Limb (tissue), 2 donors: ENCODE data around the gene SVIL.
"Not testable (repeated sequence)": the region's sequence is repeated elsewhere in the genome, so short reads cannot be mapped to it uniquely, and the experiment has no call there.

Experiments
- DNase-seq, 2 donors: peaks; one replicate each; pipeline ENCODE4 v3.0.0-alpha.2; 2016; ENCODE audit errors: extremely low spot score in 2 of 2

SVIL gene

DNA sequence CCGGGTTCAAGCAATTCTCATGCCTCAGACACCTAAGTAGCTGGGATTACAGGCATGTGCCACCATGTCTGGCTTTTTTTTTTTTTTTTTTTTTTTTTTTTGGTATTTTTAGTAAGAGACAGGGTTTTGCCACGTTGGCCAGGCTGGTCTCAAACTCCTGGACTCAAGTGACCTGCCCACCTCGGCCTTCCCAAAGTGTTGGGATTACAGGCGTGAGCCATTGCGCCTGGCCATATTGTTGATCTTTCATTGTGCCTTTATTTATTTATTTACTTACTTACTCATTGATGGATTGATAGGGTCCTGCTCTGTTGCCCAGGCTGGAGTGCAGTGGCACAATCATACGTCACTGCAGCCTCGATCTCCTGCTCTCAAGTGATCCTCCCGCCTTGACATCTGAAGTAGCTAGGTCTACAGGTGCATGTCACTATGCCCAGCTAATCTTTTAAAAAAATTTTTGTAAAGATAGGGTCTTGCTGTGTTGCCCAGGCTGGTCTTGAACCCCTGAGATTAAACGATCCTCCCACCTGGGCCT is 30.4 kb downstream of the SVIL start:
- no peak for DNase-seq

GRCh38 chr10:29603223-29603896 is 31.4 kb downstream of the SVIL start:
- peak in 1 of 2 donors; percentile 20 for DNase-seq

DNA sequence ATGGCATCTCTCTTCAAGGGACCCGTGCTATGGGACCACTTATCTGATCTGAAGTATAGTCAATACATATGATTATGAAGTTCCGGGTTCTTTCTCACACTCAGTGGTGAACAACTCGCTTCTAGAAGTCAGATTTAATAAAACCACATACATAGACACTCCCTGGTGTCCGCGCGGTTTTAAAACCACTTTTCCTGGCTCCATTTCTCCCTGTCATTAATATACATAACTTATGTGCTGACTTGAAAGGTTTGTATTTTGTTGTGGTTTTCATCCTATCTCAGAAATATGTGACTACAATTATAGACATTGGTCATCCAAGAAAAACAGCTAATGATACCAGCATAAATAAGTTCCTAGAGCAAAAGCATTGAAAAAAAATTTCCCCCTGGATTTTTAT is 34.0 kb downstream of the SVIL start:
- peak in 1 of 2 donors; percentile 8 for DNase-seq

DNA sequence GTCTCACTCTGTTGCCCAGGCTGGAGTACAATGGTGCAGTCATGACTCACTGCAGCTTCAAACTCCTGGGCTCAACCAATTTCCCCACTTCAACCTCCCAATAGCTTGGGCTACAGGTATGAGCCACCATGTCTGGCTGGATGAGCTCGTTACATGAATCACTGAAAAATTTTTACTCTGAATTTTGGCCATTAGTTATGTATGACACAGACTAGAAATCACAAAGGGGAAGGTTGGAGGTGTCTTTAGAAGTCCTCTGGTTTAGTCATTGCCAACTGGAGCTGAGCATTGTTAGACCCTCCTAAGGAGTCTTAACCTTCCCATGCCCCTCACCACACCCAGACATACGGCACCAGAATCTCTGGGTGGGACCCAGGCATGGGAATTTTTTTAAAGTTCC is 34.7 kb downstream of the SVIL start:
- DNase-seq, result peak in 1 of 2 donors; percentile 0

DNA sequence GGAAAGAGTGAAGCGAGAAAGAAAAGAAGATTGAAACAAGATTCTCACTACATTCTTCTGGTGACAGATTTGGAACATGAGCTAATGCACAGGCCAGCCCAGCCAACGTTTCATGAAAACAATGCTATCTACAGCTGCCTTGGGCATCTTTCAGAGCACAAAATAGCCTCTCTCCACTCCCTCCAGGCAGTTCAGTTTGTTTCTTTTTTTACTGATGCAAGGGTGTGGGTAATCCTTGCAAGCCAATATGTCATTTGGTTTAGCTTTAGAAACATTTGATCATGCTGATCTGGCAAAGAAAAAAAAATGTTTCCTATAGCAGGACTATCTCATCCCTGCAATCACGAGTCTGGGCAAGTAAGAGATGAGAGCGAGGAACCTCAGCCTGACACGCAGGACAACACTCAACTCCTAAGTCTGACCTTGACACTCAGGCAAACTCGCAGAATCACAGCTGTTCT is 35.9 kb downstream of the SVIL start:
- DNase-seq, result peak in 1 of 2 donors; percentile 41

GRCh38 chr10:29596826-29597225 is 37.9 kb downstream of the SVIL start:
- DNase-seq, result no peak

DNA sequence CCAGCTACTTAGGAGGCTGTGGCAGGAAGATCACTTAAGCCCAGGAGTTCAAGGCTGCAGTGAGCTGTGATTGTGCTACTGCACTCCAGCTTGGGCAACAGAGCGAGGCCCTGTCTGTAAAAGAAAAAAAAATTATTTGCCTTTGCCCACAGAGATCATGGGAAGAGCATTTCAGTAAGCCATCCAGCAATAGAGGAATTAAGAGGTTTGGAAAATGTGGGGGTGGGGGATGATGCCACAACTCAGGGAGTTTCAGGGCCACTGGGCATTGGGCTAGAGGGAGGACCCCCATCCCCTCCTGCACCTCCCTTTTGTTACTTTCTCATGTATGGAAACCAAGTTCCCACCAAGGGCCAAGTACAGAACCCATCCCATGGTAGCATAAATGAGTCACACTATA is 38.4 kb downstream of the SVIL start:
- DNase-seq, result no peak

- DNase-seq, result no peak
These were observed 39.0 kb downstream of the SVIL start for GRCh38 chr10:29595636-29596225.

- no peak for DNase-seq
These were observed 39.6 kb downstream of the SVIL start for GRCh38 chr10:29595146-29595545.

DNA sequence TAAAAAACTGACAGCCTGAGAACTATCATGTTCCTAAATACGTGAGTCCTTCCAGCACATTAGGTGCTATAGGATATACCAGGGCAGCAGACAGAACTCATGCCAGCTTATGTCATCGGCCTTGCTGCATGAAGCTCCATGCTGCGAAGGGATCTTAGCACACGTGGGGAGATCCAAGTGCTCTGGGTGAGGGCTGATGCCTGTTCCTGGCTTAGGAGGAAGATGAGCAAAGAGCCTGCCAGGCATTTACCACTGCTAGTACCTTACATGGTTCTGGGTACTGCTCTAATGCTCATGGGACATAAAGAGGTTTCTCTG is 43.2 kb downstream of the SVIL start:
- DNase-seq, result no peak

GRCh38 chr10:29590915-29591650 is 43.7 kb downstream of the SVIL start:
- no peak for DNase-seq

DNA sequence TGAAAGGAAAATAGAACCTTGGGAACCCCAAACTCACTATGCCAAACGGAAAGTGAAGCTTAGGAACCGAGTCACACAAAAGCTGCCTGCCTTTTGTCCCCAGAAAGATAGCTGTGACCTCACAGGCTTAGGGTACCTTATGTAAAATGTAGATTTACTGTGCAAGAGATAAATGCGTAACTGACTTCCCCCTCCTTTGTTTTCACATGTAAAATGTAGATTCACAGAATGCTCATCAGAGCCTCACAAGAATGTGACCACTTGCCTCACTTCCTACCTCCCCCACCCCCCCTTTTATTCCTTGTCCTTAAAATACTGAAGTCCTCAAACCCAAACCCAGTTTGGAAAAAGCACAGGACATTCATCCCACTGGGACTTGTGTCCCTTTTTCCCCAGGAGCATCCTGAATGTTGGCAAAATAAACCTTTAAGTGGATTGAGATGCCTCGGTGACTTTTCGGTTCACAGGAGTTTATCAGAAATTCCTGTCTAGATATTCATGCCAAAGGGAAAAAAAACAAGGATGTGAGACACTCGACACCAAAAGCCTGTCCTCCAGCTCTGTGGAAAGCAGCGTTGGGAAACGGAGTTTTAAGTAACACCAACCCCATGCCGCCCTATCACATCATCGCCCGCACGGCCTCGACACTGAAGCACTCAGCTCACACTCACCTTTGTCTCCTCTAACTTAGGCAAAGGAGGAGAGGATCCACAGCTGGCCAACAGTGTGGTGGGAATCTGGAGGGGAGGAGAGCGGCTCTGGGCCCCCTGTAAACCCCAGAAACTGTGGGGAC is 45.9 kb downstream of the SVIL start:
- no peak for DNase-seq

- DNase-seq, result not testable (repeated sequence)
These were observed 46.8 kb downstream of the SVIL start for GRCh38 chr10:29587750-29588628.

GRCh38 chr10:29587102-29587749 is 47.5 kb downstream of the SVIL start:
- not testable (repeated sequence) for DNase-seq

- DNase-seq, result no peak
These were observed 48.3 kb downstream of the SVIL start for GRCh38 chr10:29586509-29586908.

DNA sequence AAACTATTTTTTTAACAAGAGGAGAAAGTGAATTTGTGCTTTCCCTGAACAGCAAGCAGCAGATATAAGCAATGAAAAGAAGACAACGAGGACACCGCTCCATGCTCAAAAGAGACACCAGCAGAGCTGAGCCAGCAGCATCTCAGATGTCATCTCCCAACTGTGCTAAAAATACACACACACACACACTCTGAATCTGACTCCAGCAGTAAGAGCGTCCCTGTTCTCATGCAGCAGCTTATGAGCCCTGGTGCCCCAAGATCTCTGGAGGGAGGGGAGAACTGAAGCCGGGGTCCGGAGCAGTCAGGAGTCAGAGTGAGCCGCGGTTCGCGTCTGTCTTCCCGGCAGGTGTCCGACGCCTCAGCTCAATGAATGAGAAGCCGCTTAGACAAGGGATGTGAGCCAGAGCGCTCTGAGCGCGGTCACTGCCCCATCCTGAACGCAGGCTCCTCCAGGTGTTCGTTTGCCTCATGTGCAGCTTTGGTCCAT is 49.2 kb downstream of the SVIL start:
- no peak for DNase-seq

DNA sequence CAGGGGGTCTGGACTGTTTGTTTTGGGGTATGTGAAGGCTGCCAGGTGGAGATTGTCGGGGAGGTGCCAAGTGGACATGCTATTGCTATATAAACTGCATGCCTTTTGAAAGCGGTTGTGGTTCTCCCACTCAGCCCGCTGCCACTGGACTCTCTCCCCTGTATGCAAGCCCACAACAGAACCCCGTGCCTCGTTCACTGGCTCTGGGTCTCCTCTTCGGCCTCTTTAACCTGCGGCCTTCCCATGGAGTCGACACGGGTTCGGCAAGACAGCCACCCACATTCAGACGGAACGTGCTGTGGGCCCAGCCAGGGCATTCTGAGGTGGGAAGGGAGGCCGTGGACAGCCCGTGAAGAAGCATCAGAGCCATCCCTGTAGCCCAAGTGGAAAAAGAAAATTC is 50.3 kb downstream of the SVIL start:
- DNase-seq, result no peak

GRCh38 chr10:29583674-29584073 is 51.1 kb downstream of the SVIL start:
- no peak for DNase-seq

DNA sequence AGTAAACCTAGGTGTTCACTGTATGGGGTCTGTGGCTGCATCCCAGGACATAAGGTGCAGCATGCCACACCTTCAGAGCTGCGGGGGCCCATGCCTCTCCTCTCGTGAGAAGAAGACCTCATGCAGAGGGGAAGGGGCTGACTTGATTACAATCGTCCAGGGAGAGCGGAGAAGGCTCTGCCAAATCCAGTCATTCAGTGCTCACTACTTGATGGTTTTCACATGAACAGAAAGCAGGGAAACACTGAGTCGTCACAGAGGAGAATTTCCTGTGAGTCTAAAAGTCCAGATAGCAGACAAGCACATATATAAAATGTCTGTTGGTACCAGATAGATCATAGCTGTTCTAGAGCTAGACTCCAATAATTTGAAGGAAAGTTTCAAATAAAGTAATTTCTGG is 52.0 kb downstream of the SVIL start:
- DNase-seq, result not testable (repeated sequence)

DNA sequence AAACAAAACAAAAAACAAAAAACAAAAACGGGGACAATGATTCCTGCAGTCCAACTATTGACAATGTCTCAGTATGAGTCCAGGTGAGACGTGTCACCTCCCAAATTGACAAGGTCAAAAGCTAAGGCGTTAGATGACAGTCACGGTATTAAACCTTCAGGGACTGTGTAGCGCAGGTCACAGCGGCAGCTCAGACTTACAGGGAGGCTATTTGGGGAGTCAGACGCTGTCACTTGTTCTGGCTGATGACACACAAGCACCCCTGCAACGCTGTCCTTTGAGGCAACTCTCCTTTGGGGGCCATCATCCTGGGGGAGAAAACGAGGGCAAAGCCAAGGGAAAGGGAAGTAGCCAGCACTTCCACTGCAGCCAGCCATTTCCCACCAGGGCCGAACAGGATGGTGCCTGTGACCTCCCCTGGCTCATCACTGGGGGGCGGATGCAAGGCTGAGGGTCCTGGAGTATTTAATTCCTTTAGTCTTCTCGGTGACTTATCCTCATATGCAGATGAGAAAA is 55.3 kb downstream of the SVIL start:
- DNase-seq, result no peak
